HepG2 (cell line): ENCODE data around the gene WNT10A. TPM values are rescaled to one million over a fixed set of nuclear protein-coding genes. Genes with fewer than 3 reads are reported as not detected.

Experiments used
- ATRX ChIP-seq: sonication (generic); formaldehyde crosslinking; IDR thresholded peaks from 2 replicates; pipeline ENCODE4 v1.4.0; 2020; ENCODE audit warnings: missing genetic modification reagents, borderline replicate concordance
- CENPT ChIP-seq: sonication (generic); formaldehyde crosslinking; IDR thresholded peaks from 2 replicates; pipeline ENCODE4 v1.8.0; 2022; ENCODE audit warnings: low read depth, mild to moderate bottlenecking, moderate library complexity, missing genetic modification reagents
- CHD2 ChIP-seq: IDR thresholded peaks from 2 replicates; pipeline ENCODE4 v1.6.1; 2011; ENCODE audit warnings: low read depth, low read length, improper control_type of control experiment
- HHEX ChIP-seq: IDR thresholded peaks from 2 replicates; pipeline ENCODE4 v1.6.1; 2016; ENCODE audit warnings: control low read depth
- HNRNPK ChIP-seq: fragments of 200-400 bp; formaldehyde crosslinking; IDR thresholded peaks from 2 replicates; pipeline ENCODE4 v1.6.1; 2018; ENCODE audit warnings: low read length, low read depth, moderate library complexity, mild to moderate bottlenecking; ENCODE audit not compliant: poor library complexity, severe bottlenecking
- KDM3A ChIP-seq: IDR thresholded peaks from 2 replicates; pipeline ENCODE4 v1.6.1; 2018; ENCODE audit warnings: low read depth, missing compliant biosample characterization
- MAZ ChIP-seq, 2 experiments: sonication (generic) in 1 of 2; formaldehyde crosslinking in 1 of 2; IDR thresholded peaks; 2 replicates each; pipeline versions ENCODE4 v1.5.0 to v1.6.1; 2012 to 2020; ENCODE audit warnings: low read depth in 2 of 2, mild to moderate bottlenecking in 2 of 2, borderline replicate concordance in 1 of 2, improper control_type of control experiment in 1 of 2, low read length in 1 of 2, missing genetic modification reagents in 1 of 2, moderate library complexity in 1 of 2
- NR2F2 ChIP-seq: IDR thresholded peaks from 2 replicates; pipeline ENCODE4 v1.6.1; 2012; ENCODE audit warnings: low read depth, inconsistent platforms, borderline replicate concordance
- ONECUT2 ChIP-seq: sonication (generic); formaldehyde crosslinking; IDR thresholded peaks from 2 replicates; pipeline ENCODE4 v1.4.0; 2020; ENCODE audit warnings: missing genetic modification reagents
- SIX4 ChIP-seq: sonication (generic); formaldehyde crosslinking; IDR thresholded peaks from 2 replicates; pipeline ENCODE4 v1.4.0; 2020; ENCODE audit warnings: missing genetic modification reagents
- SRF ChIP-seq: IDR thresholded peaks from 2 replicates; pipeline ENCODE4 v1.6.1; 2011; ENCODE audit warnings: mild to moderate bottlenecking, low read depth, low read length, moderate library complexity
- ZNF121 ChIP-seq: sonication (generic); formaldehyde crosslinking; IDR thresholded peaks from 2 replicates; pipeline ENCODE4 v1.5.0; 2020; ENCODE audit warnings: mild to moderate bottlenecking, missing genetic modification reagents
- ZNF292 ChIP-seq: sonication (generic); formaldehyde crosslinking; IDR thresholded peaks from 2 replicates; pipeline ENCODE4 v1.8.1; 2022; ENCODE audit warnings: mild to moderate bottlenecking, low read depth, missing genetic modification reagents, borderline replicate concordance
- ZNF296 ChIP-seq: sonication (generic); formaldehyde crosslinking; conservative IDR thresholded peaks from 2 replicates; pipeline ENCODE4 v1.5.0; 2020; ENCODE audit warnings: mild to moderate bottlenecking, missing genetic modification reagents
- ZNF598 ChIP-seq: sonication (generic); formaldehyde crosslinking; IDR thresholded peaks from 2 replicates; pipeline ENCODE4 v1.5.1; 2020; ENCODE audit warnings: mild to moderate bottlenecking, missing genetic modification reagents, borderline replicate concordance
- ZNF720 ChIP-seq: sonication (generic); formaldehyde crosslinking; IDR thresholded peaks from 2 replicates; pipeline ENCODE4 v1.4.0; 2020; ENCODE audit warnings: missing genetic modification reagents
- ZSCAN31 ChIP-seq: sonication (generic); formaldehyde crosslinking; IDR thresholded peaks from 2 replicates; pipeline ENCODE4 v1.5.0; 2020; ENCODE audit warnings: low read depth, mild to moderate bottlenecking, missing genetic modification reagents
- polyA plus RNA-seq, 8 experiments: library from polyadenylated mRNA; depleted of rRNA in 3 of 8; stranded (reverse) in 7 of 8; unstranded in 1 of 8; fragments of >200 nt; fragmentation: Illumina TruSeq in 4 of 8; extraction: Trizol in 4 of 8; gene quantifications; 2 replicates each; pipeline versions ENCODE4 v1.2.1 to v1.2.3, GENCODE V29; 2011 to 2016; ENCODE audit warnings: low read depth in 4 of 8, missing spikeins in 1 of 8, mixed read lengths in 1 of 8; ENCODE audit not compliant: insufficient read depth in 1 of 8
- total RNA-seq, 5 experiments: library from RNA; depleted of rRNA; stranded (reverse); fragments of >200 nt; fragmentation: Illumina TruSeq; extraction: Trizol; gene quantifications; 2 replicates each; pipeline ENCODE4 v1.2.3, GENCODE V29; 2016; ENCODE audit warnings: low read depth in 1 of 5
- TF ChIP-seq, protein P1 (sequence below): sonication (generic); formaldehyde crosslinking; IDR thresholded peaks from 2 replicates; pipeline ENCODE4 v1.5.1; 2020; ENCODE audit warnings: missing genetic modification reagents, mild to moderate bottlenecking, borderline replicate concordance
- TF ChIP-seq, protein P2 (sequence below): sonication (generic); formaldehyde crosslinking; IDR thresholded peaks from 2 replicates; pipeline ENCODE4 v1.5.0; 2020; ENCODE audit warnings: mild to moderate bottlenecking, missing genetic modification reagents
- TF ChIP-seq, protein P3 (sequence below): sonication (generic); formaldehyde crosslinking; IDR thresholded peaks from 2 replicates; pipeline ENCODE4 v1.5.1; 2020; ENCODE audit warnings: mild to moderate bottlenecking, missing genetic modification reagents, moderate library complexity
- TF ChIP-seq, protein P4 (sequence below), 2 experiments: IDR thresholded peaks; 2 replicates each; pipeline ENCODE4 v1.6.1; 2011 to 2012; ENCODE audit warnings: low read length in 2 of 2, borderline replicate concordance in 1 of 2, low read depth in 1 of 2, mild to moderate bottlenecking in 1 of 2, moderate library complexity in 1 of 2

The WNT10A gene
- total and polyA plus RNA-seq, 2 of the 13 experiments (the other 11 are each of a cell fraction or from before 2014, with no cell fraction given) = 0.03 TPM; not detected in 1

DNA sequence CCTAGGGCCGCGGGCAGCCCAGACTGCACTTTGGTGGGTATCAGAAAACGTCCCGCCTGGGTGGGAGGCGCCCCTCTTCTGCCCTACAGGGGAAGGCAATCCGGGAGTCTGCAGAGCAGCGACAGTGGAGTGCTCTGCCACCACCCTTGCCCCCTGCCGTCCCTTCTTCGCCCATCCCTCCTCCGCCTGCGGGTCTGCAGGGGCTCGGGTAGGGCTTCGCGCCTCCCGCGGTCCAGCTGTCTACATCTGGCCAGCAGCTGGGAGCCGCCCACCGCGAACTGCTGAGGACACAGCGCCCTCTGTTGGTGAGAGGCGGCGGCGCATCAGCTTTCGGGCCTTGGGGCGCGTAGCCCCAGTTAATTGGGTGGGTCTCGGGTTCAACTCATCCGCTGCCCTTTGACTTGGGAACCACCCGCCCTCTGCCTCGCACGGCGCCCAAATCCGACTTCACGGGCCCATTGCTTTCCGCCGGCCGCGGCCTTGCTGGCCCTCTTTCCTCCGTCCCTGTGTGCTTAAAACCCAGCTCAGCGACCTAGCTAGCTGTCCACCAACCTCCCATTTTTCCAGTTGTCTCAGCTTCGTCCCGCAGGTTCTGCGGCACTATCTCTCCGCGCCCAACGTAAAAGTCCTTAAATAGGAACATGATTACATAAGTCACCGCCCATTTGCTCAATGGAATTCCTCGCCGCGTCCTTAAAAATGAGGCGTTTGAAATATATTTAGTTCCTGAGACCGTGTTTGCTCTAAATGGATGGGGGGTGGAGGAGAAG, 17.6 kb downstream of the WNT10A start (continued):
- 0 out of 2 replicates have a peak, but pooled peaks have one; percentile 30 for TF ChIP-seq SIX4 (CRISPR knock-in tag)
- TF ChIP-seq, protein P1, sequence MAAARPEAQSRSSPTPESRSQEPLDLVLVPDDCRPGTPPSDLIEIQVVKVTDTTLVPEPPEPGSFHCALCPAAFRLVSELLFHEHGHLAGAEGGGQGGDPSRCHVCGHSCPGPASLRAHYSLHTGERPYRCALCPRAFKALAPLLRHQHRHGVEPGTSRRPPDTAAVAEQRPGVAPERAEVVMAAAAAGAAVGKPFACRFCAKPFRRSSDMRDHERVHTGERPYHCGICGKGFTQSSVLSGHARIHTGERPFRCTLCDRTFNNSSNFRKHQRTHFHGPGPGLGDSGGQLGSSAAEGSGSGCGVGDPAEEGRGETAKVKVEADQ (CRISPR knock-in tag) = no peak
- 0 out of 2 replicates have a peak, but pooled peaks have one; percentile 19 for TF ChIP-seq MAZ (IDR thresholded peaks at IDR 0.05; ENCODE audit: borderline replicate concordance, low read depth, low read length)
- TF ChIP-seq MAZ (CRISPR knock-in tag; IDR thresholded peaks at IDR 0.05; ENCODE audit: low read depth) = no peak
- TF ChIP-seq ZNF121 (CRISPR knock-in tag) = no peak
- TF ChIP-seq KDM3A = peak; percentile 93; the same call in 1 of the 2 replicates
- TF ChIP-seq NR2F2 = no peak
- TF ChIP-seq, protein P2, sequence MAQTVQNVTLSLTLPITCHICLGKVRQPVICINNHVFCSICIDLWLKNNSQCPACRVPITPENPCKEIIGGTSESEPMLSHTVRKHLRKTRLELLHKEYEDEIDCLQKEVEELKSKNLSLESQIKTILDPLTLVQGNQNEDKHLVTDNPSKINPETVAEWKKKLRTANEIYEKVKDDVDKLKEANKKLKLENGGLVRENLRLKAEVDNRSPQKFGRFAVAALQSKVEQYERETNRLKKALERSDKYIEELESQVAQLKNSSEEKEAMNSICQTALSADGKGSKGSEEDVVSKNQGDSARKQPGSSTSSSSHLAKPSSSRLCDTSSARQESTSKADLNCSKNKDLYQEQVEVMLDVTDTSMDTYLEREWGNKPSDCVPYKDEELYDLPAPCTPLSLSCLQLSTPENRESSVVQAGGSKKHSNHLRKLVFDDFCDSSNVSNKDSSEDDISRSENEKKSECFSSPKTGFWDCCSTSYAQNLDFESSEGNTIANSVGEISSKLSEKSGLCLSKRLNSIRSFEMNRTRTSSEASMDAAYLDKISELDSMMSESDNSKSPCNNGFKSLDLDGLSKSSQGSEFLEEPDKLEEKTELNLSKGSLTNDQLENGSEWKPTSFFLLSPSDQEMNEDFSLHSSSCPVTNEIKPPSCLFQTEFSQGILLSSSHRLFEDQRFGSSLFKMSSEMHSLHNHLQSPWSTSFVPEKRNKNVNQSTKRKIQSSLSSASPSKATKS (CRISPR knock-in tag) = no peak
- no peak for TF ChIP-seq ZNF296 (CRISPR knock-in tag)
- no peak for TF ChIP-seq ONECUT2 (CRISPR knock-in tag)
- no peak for TF ChIP-seq ZNF292 (CRISPR knock-in tag)
- peak; percentile 92 for TF ChIP-seq ZNF598 (CRISPR knock-in tag)
- TF ChIP-seq, protein P3, sequence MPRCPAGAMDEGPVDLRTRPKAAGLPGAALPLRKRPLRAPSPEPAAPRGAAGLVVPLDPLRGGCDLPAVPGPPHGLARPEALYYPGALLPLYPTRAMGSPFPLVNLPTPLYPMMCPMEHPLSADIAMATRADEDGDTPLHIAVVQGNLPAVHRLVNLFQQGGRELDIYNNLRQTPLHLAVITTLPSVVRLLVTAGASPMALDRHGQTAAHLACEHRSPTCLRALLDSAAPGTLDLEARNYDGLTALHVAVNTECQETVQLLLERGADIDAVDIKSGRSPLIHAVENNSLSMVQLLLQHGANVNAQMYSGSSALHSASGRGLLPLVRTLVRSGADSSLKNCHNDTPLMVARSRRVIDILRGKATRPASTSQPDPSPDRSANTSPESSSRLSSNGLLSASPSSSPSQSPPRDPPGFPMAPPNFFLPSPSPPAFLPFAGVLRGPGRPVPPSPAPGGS (CRISPR knock-in tag) = no peak; the same call in 1 of the 2 replicates
- TF ChIP-seq ZNF720 = no peak
- no peak for TF ChIP-seq ATRX (CRISPR knock-in tag)
- TF ChIP-seq ZSCAN31 (CRISPR knock-in tag) = no peak
- TF ChIP-seq SRF = no peak
- TF ChIP-seq CHD2 = no peak
- TF ChIP-seq, protein P4, sequence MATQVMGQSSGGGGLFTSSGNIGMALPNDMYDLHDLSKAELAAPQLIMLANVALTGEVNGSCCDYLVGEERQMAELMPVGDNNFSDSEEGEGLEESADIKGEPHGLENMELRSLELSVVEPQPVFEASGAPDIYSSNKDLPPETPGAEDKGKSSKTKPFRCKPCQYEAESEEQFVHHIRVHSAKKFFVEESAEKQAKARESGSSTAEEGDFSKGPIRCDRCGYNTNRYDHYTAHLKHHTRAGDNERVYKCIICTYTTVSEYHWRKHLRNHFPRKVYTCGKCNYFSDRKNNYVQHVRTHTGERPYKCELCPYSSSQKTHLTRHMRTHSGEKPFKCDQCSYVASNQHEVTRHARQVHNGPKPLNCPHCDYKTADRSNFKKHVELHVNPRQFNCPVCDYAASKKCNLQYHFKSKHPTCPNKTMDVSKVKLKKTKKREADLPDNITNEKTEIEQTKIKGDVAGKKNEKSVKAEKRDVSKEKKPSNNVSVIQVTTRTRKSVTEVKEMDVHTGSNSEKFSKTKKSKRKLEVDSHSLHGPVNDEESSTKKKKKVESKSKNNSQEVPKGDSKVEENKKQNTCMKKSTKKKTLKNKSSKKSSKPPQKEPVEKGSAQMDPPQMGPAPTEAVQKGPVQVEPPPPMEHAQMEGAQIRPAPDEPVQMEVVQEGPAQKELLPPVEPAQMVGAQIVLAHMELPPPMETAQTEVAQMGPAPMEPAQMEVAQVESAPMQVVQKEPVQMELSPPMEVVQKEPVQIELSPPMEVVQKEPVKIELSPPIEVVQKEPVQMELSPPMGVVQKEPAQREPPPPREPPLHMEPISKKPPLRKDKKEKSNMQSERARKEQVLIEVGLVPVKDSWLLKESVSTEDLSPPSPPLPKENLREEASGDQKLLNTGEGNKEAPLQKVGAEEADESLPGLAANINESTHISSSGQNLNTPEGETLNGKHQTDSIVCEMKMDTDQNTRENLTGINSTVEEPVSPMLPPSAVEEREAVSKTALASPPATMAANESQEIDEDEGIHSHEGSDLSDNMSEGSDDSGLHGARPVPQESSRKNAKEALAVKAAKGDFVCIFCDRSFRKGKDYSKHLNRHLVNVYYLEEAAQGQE (IDR thresholded peaks at IDR 0.05; ENCODE audit: borderline replicate concordance in 1 of 2, low read depth in 1 of 2, low read length in 2 of 2) = no peak
- TF ChIP-seq HHEX = no peak
- TF ChIP-seq CENPT = no peak
- TF ChIP-seq HNRNPK = peak; percentile 91
